ENCODE results near the gene GPR39.

Gene GPR39

DNA sequence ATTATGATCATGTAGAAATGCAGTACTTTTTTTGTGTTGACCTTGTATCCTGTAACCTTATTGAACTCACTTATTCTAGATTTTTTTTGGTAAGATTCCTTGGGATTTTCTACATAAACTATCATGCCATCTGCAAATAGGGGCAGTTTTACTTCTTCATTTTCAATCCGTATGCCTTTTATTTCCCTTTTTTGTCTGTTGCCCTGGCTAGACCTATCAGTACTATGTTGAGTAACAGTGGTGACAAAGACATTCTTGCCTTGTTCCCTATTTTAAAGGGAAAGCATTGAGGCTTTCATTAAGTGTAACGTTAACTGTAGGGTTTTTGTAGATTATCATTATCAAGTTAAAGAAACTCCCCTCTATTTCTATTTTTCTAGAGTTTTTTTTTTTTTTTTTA lies 161.1 kb downstream of the GPR39 start:
- H3K9me3 ChIP-seq (ENCODE audit: insufficient read depth, low read length), result no peaks in the 10 kb centered on the region
- no peaks in the 10 kb centered on the region for H3K79me2 ChIP-seq (ENCODE audit: insufficient read depth, low read length)
- H3K27ac ChIP-seq (ENCODE audit: low read depth, low read length), result no peak overlapping the region
- no peaks in the 10 kb centered on the region for H3K9me2 ChIP-seq (replicated peaks; ENCODE audit: insufficient read depth, low read length)
- TF ChIP-seq, protein P1, sequence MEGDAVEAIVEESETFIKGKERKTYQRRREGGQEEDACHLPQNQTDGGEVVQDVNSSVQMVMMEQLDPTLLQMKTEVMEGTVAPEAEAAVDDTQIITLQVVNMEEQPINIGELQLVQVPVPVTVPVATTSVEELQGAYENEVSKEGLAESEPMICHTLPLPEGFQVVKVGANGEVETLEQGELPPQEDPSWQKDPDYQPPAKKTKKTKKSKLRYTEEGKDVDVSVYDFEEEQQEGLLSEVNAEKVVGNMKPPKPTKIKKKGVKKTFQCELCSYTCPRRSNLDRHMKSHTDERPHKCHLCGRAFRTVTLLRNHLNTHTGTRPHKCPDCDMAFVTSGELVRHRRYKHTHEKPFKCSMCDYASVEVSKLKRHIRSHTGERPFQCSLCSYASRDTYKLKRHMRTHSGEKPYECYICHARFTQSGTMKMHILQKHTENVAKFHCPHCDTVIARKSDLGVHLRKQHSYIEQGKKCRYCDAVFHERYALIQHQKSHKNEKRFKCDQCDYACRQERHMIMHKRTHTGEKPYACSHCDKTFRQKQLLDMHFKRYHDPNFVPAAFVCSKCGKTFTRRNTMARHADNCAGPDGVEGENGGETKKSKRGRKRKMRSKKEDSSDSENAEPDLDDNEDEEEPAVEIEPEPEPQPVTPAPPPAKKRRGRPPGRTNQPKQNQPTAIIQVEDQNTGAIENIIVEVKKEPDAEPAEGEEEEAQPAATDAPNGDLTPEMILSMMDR (IDR thresholded peaks at IDR 0.05; ENCODE audit: insufficient read depth, low read length, poor library complexity, severe bottlenecking), result no peak
- no peak for TF ChIP-seq EZH2phosphoT487 (conservative IDR thresholded peaks at IDR 0.05; ENCODE audit: low read length)
- no peak overlapping the region for H3K9ac ChIP-seq (ENCODE audit: low read length)
- H2AFZ ChIP-seq (ENCODE audit: low read depth, low read length, severe bottlenecking), result no peak overlapping the region
- no peak overlapping the region for H3K4me3 ChIP-seq (ENCODE audit: insufficient read depth, low read length, poor library complexity, severe bottlenecking)
- no peaks in the 10 kb centered on the region for H3F3A ChIP-seq (ENCODE audit: insufficient read depth)
- H3K4me2 ChIP-seq (ENCODE audit: low read depth, low read length, poor library complexity, severe bottlenecking), result no peak overlapping the region
- H3K27me3 ChIP-seq (ENCODE audit: low read length), result no peaks in the 10 kb centered on the region
- no peaks in the 10 kb centered on the region for H4K20me1 ChIP-seq (ENCODE audit: low read depth, low read length)
- H3K36me3 ChIP-seq (ENCODE audit: low read length), result no peaks in the 10 kb centered on the region

DNA sequence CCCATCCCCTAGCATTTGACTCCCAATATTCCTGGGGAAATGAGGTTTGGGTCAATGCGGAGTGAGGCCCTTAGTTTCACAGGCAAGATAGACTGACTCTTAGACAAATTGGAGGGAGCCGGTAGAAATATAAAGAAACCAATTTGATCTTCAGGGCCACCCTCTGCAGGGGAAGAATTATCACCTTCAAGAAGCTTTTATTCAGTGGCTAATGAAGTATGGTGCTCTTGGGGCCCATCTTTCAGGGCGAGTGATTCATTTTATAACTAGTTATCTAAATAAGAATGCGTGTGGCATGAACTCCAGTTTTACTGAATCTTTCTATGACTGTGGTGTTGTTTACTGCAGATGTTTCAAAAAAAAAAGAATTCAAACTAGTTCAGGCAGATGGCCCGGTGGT lies 165.0 kb downstream of the GPR39 start:
- Histone ChIP-seq H3K4me2 (ENCODE audit: low read depth, low read length, poor library complexity, severe bottlenecking) (no peak overlapping the region), H3K27ac (ENCODE audit: low read depth, low read length) (no peak overlapping the region), H2AFZ (ENCODE audit: low read depth, low read length, severe bottlenecking) (no peak overlapping the region), H3K4me3 (ENCODE audit: insufficient read depth, low read length, poor library complexity, severe bottlenecking) (no peak overlapping the region), H4K20me1 (ENCODE audit: low read depth, low read length) (no peaks in the 10 kb centered on the region), H3F3A (ENCODE audit: insufficient read depth) (no peaks in the 10 kb centered on the region), H3K79me2 (ENCODE audit: insufficient read depth, low read length) (no peaks in the 10 kb centered on the region), H3K9me3 (ENCODE audit: insufficient read depth, low read length) (no peaks in the 10 kb centered on the region), H3K9me2 (replicated peaks; ENCODE audit: insufficient read depth, low read length) (no peaks in the 10 kb centered on the region), H3K27me3 (ENCODE audit: low read length) (no peaks in the 10 kb centered on the region), H3K9ac (ENCODE audit: low read length) (no peak overlapping the region), H3K36me3 (ENCODE audit: low read length) (no peaks in the 10 kb centered on the region)
- no peak for TF ChIP-seq EZH2phosphoT487 (conservative IDR thresholded peaks at IDR 0.05; ENCODE audit: low read length)
- TF ChIP-seq, protein P1 (IDR thresholded peaks at IDR 0.05; ENCODE audit: insufficient read depth, low read length, poor library complexity, severe bottlenecking), result no peak

DNA sequence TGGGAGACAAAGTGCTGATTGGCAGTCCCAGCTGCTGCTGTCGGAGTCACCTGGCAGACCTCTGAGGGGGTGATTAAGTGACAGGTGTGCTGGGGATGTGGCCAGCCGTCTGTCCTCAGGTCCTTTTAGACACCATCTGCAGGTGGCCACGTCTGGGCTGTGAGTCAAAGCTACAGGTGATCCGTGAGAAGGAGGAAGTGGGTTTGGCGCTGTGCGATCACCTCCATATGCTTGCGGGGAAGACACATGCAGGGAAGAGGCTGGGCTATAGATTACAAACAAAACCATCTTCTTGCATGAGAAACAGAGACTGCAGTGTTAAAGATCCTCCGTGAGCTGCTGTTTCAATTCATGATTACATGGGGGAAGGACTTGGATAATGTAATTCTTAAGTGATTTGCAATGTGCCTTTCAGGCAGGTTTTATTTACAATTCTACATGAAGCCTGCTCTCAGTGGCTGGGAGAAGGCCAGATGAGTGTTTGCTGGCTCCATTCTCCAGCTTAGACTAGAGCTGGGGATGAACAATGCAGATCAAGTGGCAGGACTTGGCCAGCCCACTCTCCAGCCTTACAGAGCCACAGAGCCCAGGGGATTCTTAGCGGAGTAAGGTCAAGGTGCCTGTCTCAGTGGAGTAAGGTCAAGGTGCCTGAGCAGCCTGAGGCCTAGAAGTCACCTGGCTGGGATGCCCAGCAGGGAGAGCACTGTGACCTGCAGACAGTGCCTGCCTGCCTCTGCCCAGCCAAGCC lies 165.6 kb downstream of the GPR39 start:
- H3F3A ChIP-seq (ENCODE audit: insufficient read depth), result no peaks in the 10 kb centered on the region
- H3K9me3 ChIP-seq (ENCODE audit: insufficient read depth, low read length), result no peaks in the 10 kb centered on the region
- H3K4me3 ChIP-seq (ENCODE audit: insufficient read depth, low read length, poor library complexity, severe bottlenecking), result no peak overlapping the region
- TF ChIP-seq, protein P1 (IDR thresholded peaks at IDR 0.05; ENCODE audit: insufficient read depth, low read length, poor library complexity, severe bottlenecking), result no peak
- no peak for TF ChIP-seq EZH2phosphoT487 (conservative IDR thresholded peaks at IDR 0.05; ENCODE audit: low read length)
- no peak overlapping the region for H2AFZ ChIP-seq (ENCODE audit: low read depth, low read length, severe bottlenecking)
- no peak overlapping the region for H3K9ac ChIP-seq (ENCODE audit: low read length)
- H4K20me1 ChIP-seq (ENCODE audit: low read depth, low read length), result no peaks in the 10 kb centered on the region
- H3K27ac ChIP-seq (ENCODE audit: low read depth, low read length), result no peak overlapping the region
- no peaks in the 10 kb centered on the region for H3K36me3 ChIP-seq (ENCODE audit: low read length)
- H3K79me2 ChIP-seq (ENCODE audit: insufficient read depth, low read length), result no peaks in the 10 kb centered on the region
- no peaks in the 10 kb centered on the region for H3K27me3 ChIP-seq (ENCODE audit: low read length)
- H3K9me2 ChIP-seq (replicated peaks; ENCODE audit: insufficient read depth, low read length), result no peaks in the 10 kb centered on the region
- H3K4me2 ChIP-seq (ENCODE audit: low read depth, low read length, poor library complexity, severe bottlenecking), result no peak overlapping the region
